Brain pericyte (primary cell): ENCODE measurements around the gene FHL3.
"Not testable (repeated sequence)": the region's sequence is repeated elsewhere in the genome, so short reads cannot be mapped to it uniquely, and the experiment has no call there.

Experiments used
- DNase-seq: peaks from one replicate; pipeline ENCODE4 v3.0.0-alpha.2; 2012; ENCODE audit warnings: low read depth, low spot score

Gene FHL3

DNA sequence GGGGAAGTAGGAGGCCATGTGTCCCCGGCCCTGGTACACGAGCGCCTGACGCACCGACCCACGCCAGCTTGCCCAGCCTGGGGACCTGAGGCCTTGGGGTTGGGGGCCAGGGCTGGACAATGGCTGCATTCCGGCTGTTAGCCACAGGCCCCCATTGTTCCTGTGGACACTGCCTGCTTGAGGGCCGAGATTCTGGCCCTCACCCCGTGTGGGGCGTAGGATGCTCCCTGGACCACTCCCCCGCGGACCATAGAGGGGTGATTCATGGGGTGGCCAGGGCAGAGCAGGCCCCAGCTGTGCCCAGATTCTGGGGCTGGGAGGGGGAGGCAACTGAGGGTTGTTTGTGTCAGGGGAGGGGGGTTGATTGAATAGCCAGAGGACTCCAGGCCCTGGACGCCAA, 29.6 kb upstream of the FHL3 start:
- DNase-seq: no peak

DNA sequence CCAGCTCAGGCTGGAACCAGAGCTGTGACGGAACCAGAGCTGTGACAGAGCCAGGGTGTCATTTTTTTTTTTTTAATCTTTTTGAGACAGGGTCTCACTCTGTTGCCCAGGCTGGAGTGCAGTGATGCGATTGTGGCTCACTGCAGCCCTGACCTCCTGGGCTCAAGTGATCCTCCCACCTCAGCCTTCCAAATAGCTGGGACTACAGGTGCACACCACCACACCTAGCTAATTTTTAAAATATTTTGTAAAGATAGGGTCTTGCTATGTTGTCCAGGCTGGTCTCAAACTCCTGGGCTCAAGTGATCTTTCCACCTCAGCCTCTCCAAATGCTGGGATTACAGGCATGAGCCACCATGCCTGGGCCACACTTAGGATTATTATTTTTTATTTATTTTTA, 27.7 kb upstream of the FHL3 start:
- not testable (repeated sequence) for DNase-seq

DNA sequence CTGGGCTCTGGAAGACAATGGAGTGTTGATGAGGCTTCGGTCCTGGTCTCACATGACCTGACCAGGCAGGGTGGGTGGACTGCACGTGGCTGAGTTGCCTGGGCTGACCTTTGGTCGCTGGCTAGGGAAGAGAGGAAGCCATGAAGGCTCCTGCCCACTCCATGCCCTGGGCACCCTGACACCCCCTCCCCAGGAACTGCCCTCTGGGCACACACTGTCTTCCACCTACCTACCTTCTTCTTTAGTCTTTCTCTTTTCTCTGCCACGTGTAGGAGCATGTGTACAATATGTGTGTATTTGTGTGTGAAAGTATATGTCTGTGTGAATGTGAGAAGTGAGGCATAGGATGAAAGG, 26.2 kb upstream of the FHL3 start:
- DNase-seq: no peak

DNA sequence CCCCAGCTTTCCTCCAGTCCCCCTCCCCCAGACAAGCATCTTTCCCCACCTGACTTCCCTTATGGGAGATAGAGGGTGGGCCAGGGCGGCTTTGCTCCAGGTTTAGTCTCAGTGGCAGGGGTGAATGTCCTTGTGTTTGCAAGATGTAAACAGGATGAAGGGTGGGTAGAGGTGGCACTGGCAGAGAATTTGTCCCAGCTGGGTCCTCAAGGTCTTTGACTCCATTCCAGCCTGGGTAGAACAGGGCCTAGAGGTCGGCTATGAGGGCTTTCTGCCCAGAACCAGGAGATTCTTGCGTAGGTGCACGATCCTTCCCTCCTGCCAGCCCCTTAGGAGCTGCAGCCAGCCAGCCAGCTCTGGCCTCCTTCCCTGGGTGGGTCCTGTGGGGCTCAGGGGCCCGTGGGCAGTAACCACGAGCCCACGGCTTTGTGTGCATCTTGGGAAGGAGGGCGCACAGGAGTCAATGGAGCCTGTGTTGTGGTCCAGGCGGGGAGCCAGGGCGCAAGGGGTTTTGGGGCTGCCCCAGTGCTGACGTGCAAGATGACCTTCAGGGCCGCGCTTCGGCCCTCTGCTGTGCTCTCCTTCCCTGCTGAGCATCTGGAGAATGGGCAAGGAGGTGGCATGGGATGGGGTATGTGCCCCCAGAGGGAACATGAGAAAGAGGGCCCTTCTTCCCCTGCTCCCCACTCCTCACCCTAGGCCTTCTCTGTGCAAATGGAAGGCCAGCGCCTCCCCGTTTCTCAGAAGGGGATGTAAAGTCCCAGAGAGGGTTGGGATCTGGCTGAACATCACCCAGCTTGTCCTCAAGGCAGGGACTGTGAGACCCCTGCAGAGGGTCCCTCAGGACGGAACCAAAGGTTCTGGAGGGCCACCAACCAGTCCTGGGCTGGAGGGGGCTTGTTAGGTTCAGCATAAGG, 25.5 kb upstream of the FHL3 start:
- no peak for DNase-seq

DNA sequence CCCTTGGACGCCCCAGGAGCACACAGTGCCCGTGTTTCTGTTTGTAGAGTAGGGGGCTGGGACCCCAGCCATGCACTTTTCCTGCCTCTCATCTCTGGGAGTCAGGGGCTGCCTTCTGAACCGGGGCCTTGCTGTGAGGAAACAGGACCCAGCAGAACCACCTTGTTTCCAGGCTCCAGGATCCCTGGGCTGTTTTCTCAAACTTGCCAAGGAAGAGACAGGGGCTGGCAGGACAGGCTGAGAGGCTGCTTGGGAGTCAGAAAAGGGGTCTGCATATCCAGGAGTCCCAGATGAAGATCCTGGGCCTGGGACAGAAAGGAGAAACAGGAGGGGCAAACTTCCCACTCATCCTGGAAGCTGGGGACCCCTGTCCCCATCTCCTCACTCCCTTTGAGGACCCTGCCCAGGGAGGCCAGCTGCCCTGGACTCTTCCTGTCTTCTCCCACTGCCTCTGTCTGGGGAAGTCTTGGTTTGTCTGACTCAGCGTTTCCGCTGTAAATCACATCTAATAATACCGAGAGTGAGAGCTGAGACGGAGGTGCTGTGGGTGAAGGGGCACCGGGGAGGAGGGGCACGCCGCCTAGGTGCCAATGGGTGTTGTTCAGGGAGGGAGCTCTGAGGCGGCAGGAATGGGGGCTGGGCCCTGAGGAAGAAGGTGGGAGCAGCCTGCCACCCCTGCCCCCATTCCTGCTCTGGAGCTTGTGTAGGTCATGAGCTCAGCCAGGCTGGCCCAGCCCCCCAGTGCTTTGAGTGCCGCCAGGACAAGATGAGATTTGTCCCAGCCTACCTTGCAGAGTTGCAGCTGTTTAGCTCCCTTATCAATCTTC, 24.6 kb upstream of the FHL3 start:
- no peak for DNase-seq

DNA sequence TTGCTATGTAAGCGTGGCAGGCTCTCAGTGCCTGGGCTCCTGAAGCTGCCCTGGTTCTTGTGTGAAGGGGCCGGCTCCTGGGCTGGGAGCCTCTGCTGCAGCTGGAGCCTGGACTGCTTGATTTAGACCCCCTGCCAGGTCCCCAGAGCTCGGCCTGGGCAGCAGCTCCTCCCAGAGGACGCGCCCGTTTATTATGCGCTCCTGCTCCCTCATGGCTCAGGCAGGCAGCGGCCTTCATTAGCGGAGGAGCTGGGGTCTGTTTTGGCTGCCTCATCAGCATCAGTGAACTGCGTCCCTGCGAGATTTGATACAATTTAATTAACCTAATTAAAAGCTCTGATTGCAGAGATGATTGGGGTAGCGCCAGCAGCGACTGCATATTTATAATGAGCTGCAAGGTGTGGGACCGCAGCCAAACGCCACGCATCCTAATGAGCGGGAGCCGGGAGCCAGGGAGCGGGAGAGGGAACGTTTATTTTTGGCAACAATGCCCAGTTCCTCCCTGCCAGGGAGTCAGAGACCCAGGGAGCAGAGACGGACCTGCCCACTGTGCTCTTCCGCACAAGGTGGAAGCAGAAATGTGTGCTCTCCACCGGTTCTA, 23.9 kb upstream of the FHL3 start:
- DNase-seq: no peak

DNA sequence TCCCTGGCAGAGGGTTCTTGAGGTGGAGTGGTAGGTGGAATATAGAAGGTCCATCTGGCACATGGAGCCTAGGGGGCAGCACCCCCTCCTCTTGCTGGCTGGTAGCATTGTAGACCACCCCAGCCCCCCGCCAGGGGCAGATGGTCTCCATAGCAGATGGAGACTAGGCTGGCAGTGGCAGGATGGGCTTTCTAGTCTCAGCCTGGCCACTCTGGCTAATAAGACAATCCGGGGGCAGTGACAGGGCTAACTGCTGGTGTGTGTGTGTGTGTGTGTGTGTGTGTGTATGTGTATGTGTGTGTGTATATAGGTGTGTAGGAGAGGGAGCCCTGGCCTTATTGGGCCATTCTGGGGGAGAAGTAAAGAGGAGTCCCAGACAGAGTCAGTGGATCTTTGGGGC, 23.4 kb upstream of the FHL3 start:
- no peak for DNase-seq

DNA sequence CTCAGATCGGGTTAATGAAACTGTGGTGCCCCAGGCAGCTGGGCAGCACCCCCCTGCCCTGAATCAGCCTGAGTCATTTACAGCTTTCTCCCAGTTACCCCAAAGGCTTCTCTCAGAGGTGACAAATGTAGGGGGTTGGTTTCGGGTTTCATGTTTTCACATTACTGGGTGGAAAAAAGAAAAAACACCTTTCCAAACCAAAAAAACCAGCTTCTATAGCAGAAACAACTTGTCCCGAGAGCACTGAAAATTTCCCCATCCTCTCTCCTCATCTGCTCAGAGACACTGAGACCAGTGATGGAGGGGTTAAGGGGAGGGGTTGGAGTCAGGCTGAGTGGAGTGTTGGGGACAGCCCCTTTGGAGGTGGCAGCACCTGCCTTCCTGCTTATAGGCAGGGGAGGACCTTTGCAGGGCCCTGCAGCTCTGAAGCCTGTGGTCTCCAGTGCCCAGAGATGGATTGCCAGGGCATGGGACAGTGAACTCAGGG, 22.8 kb upstream of the FHL3 start:
- no peak for DNase-seq

DNA sequence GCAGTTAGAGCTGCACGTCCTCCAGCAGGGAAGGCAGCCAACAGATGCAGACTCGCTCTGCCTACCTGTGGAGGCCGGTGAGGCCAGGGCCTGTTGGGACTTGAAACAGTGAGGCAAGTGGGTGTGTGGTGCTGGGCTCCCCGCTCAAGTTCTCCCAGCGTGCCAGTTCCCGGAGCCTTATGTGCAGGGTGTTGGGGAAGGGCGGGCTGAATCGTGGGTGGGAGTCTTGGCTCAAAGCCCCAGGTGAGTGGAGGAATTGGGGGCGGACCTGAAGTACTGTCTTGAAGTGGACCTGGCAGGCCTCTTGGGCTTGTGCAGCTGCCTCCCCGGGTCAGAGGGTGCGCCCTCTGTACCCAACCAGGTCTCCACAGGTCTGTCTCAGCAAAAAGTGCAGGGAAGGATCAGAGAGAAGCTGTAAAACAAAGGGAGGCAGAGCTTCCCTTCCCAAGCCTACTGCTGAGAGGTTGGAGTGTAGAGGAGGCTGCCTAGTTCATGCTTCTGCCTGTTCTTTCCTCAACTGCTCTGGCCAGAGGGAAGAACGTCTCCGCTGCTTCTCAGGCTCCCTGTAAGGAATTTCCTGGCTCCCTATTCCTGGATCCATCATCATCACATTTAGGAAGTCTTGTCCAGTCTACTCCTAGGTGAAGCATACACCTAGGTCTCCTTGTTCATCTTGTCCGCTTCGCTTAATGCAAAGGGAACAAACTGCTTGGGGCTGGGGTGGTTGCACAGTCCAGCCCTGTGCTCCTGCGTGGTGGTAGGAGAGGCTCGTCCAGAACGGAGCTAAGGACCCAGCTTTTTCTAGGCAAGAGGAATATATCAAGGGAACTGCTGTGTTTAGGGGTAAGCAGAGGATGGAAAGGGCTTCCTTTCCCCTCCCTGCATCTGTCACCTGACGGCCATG, 22.1 kb upstream of the FHL3 start:
- no peak for DNase-seq

DNA sequence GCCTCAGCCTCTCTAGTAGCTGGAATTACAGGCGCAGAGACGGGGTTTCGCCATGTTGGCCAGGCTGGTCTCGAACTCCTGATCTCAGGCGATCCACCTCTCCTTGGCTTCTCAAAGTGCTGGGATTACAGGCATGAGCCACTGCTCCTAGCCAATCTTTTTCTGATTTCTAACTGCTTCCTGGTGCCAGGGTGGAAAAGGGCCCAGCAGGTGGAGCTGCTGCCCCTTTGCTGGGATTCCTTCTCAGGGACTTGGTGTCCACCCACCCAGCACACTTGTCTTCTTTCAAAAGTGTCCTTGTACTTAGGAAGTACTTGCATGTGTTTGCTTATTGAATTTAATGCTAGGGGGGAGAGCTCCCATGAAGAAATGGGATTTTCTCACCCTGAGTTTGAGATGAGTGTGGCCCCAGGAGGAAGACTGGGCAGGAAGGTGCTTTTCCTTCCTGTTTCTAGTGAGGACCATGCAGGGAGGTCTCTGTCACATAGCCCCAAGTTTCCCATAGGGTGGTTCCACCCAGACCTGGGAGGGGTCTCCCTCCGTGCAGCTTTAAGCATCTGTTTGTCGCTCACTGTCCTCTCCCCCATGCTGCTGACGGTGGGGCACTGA, 21.4 kb upstream of the FHL3 start:
- no peak for DNase-seq

DNA sequence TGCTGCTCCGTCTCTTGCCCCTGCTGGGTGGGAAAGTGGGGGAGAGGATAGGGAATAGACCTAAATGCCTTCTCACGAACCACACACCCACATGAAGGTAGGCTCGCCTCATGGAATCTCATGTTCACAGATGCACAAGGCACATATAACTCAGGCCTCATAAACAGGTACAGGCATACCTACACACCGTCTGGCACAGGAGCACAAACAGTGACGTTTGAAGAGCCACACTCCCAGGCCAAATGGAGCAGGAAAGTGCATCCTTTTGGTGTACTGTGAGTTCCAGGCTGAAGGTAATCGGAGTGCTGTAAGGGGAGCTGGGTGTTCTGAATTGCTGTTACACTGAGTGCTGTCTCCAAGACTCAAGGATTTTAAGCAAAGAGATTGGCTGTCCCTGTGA, 20.4 kb upstream of the FHL3 start:
- DNase-seq: no peak

DNA sequence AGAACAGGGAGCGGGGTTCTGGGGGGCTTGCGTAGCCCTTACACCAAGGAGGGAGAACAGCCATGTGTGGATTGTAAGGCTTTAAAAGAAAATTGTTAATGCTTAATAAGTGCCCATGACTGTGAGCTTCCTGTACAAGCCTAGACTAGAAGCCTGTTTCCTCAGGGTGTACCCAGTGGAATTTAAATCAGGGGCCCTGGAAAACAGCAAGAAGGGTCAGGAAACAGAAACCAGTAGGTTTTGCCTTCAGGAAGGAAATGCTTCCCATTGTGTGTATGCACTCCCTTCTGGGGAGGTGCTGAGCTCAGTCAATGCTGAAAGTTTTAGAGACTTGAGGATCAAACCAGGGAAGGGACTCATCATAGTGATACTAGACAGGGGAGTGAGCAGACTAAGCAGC, 19.9 kb upstream of the FHL3 start:
- DNase-seq: no peak

DNA sequence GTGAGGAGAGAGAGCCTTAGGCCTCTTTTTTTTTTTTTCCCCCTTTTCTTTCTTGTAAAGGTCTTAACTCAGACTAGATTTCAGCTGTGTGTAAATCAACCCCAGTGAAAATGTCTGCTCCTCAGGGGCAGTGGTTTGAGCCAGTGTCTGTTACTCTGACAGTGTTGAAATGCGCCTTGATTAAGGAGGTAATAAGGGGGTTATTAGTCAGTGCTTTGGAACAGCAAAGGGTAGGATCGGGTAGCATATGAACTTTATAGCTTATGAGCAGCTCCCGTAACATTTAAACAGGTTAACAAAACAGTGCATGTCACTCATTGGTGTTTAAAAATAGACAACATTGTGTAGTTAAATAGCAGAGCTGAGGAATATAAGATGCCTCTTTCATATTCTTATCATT, 17.5 kb upstream of the FHL3 start:
- no peak for DNase-seq

DNA sequence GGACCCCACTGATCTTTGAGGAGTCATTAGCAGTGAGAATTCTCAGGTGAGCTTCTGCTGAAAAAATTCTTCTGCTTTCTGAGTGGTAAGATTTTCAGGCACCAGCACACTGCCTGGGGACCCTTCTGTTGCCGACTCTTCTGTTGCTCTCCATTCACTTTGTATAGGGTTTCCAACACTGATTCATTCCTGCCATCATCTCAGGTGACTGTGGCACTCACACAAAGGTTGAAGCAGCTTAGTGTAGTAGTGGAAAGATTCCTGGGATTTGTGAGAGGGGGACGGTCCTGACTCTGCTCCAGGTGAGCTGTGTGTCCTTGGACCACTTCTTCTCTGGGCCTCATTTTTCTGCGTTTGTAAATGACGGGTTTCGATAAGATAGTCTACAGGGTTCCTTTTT, 16.7 kb upstream of the FHL3 start:
- DNase-seq: no peak

DNA sequence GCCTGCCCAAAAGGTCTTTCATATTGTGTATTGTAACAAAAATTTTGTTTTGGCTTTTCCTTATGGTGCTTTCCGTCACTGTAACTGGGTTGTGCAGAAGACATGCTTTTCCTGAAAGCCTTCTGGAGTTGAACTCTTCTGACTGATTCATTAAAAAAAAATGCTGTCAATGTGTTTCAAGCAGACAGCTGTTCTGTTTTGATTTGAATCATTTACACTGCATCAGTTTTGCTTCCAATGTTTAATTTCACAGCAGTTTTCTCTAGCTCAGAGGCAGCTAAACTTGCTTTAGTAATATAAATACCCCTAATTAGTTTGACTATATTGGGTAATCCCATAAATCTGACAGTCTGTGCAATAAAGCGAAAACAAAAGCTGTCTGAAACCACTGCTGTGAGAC, 15.1 kb upstream of the FHL3 start:
- no peak for DNase-seq

DNA sequence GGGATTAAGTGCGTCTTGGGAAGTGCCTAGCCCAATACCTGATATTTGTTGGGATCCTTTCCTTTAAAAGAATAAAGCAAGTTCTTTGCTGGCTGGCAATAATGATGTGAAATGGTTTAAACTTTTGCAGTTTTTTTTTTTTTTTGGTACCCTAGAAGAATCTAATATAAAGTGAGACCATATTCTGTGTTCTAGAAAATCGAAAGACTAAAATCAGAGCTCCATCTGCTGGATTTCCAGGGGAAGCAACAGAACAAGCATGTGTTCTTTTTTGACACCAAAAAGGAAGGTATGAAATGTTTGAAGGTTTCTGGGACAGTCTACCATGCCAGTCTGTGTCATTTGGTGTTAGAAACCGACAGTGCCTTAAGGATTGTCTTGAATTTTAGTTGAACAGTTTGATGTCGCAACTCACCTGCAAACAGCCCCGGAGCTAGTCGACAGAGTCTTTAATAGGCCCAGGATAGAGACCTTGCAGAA, 13.6 kb upstream of the FHL3 start:
- DNase-seq: no peak

DNA sequence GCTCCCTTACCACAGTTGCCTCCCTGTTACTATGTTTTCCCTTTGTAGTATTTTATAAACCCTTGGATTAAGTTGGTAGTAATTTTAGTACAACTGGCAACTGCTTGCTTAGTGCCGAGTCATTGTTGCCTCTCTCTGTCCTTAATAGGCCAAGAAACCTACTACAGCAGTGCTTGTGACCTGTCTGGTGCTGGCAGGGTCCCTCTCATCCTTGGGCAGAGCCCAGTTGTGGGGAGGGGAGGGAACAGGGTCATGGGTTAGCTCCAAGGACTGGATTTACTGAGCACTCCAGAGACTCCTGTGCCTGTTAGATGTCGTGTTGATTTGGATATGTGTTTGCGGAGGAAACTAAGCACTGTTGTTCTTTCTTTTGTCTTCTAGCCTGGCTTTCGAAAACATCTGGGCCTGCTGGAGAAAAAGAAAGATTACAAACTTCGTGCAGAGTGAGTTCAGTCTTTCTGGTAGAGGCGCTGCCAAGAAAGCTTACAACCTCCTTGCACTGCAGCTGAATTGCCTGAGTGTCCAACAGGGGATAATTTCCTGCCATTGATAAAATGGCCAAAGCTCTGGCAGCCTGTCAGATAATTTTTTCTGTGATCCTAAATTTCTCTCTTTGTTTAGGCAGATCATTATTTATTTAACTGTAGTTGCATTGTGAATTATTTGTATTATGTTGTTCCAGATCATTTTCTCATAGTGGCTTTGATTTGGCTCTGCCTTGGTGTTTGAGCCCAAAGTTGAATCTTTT, 10.8 kb upstream of the FHL3 start:
- no peak for DNase-seq

DNA sequence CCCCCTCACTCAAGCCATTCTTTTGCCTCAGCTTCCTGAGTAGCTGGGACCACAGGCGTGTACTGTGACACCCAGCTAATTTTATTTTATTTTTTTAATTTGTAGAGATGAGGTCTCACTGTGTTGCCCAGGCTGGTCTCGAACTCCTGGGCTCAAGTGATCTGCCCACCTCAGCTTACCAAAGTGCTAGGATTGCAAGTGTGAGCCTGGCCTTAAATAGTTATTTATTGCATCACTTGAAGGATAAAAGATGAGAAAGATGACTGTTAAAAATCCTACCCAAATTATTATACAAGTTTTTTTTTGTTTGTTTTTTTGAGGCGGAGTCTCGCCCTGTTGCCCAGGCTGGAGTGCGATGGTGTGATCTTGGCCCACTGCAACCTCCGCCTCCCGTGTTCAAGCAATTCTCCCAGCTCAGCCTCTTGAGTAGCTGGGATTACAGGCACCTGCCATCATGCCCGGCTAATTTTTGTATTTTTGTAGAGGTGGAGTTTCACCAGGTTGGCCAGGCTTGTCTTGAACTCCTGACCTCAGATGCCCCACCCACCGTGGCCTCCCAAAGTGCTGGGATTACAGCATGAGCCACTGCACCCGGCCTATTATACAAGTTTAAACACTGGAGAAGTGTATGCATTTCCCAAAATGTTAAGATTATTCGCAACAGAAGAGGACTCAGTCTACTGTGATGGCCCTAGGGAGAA, 9.6 kb upstream of the FHL3 start:
- no peak for DNase-seq

DNA sequence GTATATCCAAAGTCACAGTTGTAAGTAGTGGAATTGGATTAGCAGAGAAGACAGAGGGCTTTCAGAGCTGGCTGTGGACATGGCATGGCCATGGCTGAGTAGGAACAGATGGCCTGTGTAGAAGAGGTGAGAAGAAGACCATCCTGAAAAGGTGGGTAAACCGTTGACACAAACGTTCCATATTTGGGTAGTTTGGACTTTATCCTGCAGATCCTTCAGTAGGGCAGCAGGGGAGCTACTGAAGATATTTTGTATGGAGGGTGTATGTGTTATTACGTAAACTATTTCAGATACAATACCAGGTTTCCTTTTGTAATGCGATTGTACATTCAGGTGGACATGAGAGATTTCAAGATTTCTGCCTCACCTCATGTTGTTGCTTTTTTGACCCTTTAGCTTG, 8.9 kb upstream of the FHL3 start:
- no peak for DNase-seq

DNA sequence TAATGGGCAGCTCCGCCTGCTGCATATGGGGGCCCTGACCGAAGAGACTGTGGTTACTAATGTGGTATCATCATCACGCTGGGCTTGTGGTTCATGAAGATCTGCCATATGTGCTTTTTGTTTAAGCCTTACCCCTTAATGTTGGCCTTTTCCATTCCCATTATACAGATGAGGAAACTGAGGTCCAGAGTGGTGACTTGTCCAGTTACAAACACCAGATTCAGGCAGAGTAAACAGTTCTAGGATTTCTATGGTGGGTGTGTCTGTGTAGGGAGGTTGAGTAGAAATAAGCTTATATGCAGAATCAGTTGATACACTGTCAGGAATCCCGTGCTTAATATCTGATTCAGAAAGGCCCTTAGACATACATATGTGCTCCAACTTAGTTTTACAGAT, 7.9 kb upstream of the FHL3 start:
- no peak for DNase-seq
